WI38 (cell line): ENCODE data around the gene SLC39A5.

Experiments
- H3K4me3 ChIP-seq: 2 replicates; pipeline ENCODE4 v1.5.1; 2011; ENCODE audit warnings: low read depth, mild to moderate bottlenecking, control low read depth, low read length
- TF ChIP-seq, protein P1 (sequence below): IDR thresholded peaks from 2 replicates; pipeline ENCODE4 v1.5.1; 2012; ENCODE audit warnings: low read depth, mild to moderate bottlenecking, control low read depth, low read length

The SLC39A5 gene

GRCh38 chr12:56236985-56237384 is 7.1 kb downstream of the SLC39A5 start:
- H3K4me3 ChIP-seq, result no peak overlapping the region
- TF ChIP-seq, protein P1, sequence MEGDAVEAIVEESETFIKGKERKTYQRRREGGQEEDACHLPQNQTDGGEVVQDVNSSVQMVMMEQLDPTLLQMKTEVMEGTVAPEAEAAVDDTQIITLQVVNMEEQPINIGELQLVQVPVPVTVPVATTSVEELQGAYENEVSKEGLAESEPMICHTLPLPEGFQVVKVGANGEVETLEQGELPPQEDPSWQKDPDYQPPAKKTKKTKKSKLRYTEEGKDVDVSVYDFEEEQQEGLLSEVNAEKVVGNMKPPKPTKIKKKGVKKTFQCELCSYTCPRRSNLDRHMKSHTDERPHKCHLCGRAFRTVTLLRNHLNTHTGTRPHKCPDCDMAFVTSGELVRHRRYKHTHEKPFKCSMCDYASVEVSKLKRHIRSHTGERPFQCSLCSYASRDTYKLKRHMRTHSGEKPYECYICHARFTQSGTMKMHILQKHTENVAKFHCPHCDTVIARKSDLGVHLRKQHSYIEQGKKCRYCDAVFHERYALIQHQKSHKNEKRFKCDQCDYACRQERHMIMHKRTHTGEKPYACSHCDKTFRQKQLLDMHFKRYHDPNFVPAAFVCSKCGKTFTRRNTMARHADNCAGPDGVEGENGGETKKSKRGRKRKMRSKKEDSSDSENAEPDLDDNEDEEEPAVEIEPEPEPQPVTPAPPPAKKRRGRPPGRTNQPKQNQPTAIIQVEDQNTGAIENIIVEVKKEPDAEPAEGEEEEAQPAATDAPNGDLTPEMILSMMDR, result no peak

DNA sequence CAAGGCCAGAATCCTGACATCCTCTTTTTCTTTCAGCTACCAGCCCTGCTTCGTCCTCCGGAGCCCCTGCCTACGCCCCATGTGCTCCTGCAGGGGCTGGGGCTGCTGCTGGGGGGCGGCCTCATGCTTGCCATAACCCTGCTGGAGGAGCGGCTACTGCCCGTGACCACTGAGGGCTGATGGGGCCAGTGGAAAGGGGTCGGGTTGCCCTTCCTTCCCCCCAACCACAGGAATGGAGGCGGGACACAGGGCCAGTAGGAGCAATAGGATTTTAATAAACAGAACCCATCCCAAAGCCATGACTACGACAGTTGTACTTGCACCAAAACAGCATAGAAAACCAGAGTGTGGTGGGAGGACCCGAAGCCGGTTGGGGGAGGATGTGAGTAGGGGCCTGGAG is 7.7 kb downstream of the SLC39A5 start:
- H3K4me3 ChIP-seq, result no peak overlapping the region
- TF ChIP-seq, protein P1, result no peak

DNA sequence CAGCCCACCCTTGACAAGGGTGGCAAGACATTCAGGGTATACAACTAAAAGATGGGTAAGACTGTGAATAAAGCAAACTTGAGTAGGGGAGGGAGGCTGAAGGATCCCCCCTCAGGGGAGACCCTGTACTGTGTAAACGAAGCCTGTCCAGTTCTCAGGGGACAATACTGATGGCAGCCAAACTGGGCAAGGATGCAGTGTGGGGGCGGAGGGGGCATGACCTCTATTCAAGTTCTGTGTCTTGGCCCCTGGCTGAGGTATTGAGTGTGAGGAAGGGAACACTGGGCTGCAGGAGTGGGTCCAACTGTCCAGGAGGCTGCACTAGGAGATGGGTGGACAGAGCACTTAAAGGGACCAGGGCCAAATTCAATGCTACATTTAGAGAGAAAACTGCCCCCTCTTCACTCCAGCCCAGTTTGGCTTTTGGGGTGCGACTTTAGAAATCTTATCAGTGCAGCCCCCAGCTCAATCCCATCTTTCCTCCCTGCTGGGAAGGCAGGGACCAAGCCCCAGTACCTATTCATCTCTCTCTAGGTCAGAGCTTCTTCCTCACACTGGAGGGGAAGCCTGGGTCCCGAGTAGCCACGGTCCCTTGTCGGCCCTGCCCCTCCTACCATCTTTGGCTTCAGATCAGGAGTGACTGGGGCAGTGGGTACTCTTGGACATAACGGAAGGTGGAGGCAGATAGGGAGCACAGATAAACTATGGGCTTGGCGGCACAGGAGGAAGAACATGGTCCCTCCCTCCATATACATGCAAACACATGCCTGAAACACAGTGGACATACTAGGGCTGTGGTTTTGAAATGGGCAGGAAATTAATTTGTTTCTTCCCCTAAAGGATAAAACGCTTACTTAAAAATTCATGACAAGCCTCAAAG is 11.8 kb downstream of the SLC39A5 start:
- H3K4me3 ChIP-seq, result no peak overlapping the region
- TF ChIP-seq, protein P1, result no peak

DNA sequence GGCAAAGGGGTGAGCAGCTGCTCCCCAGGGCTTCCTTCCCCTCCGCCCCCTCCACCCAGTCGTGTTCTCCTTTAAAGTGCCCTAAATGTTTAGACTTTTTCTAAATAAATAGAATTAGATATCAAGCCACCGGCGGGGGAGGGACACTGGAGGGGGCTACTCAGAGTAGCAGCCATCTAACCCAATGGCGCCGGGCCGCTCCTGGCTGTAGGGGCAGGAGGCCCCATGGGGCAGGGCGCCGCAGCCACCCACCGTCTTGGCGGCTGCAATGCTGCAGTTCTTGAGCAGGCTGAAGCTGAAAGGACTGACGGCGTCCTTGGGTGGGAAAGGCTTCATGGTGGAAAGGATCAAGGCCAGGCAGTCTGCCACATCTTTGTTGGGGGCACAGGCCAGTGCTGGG is 13.1 kb downstream of the SLC39A5 start:
- TF ChIP-seq, protein P1, result no peak
- H3K4me3 ChIP-seq, result no peak overlapping the region

DNA sequence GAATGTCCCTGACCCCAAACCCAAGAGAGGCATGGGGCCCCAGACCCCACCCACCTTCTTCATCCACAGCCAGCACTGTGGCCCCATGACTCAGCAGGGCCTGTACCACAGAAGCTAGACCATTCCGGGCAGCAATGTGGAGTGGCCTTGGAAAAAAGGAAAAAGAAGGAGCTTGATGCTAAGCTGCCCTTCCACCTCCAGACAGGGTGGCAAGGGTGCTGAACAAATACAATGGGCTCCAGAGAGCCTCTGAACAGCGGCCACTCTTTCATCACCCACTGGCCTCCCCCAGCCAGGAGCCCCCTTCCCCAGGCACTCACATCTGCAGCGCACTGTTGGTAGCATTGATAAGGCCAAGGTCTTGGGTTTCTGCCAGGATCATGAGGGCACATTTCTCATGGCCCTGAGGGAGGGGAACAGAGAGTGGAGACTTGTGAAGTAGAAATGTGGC is 13.9 kb downstream of the SLC39A5 start:
- TF ChIP-seq, protein P1, result no peak

GRCh38 chr12:56244494-56244893 is 14.6 kb downstream of the SLC39A5 start:
- no peak overlapping the region for H3K4me3 ChIP-seq
- TF ChIP-seq, protein P1, result no peak

More for the DNA sequence above, 13.9 kb downstream of the SLC39A5 start:
- no peak overlapping the region for H3K4me3 ChIP-seq

DNA sequence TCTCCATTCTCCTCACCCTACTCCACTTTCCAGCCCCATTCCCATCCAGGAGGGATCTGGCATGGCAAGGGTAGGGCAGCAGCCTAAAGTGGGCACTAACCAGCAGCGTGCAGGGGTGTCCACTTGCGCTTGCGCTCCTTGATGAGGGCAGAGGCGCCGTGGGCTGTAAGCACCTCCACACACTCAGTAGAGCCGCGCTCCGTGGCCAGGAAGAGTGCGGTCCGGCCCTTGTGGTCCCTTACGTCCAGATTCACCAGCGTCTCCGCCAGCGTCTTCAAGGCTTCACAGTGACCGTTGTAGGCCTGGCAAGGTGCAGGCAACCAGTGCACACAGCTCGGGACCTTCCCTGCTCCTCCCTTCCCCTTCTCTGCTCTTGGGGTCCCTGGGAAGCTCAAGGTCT is 18.1 kb downstream of the SLC39A5 start:
- no peak overlapping the region for H3K4me3 ChIP-seq
- TF ChIP-seq, protein P1, result no peak
